Stomach smooth muscle (tissue), 2 donors: ENCODE data around the gene ACOX1.

Experiments used
- H3K27ac ChIP-seq: one replicate; pipeline ENCODE4 v1.7.0; 2013; ENCODE audit warnings: mild to moderate bottlenecking, low read length, inconsistent platforms
- H3K27me3 ChIP-seq, 2 donors: one replicate each; pipeline ENCODE4 v1.7.0; 2013; ENCODE audit warnings: low read length in 2 of 2; ENCODE audit not compliant: insufficient read depth in 2 of 2, control insufficient read depth in 1 of 2
- H3K36me3 ChIP-seq, 2 donors: one replicate each; pipeline ENCODE4 v1.7.0; 2013; ENCODE audit warnings: low read length in 2 of 2; ENCODE audit not compliant: control insufficient read depth in 2 of 2, insufficient read depth in 2 of 2
- H3K4me1 ChIP-seq: one replicate; pipeline ENCODE4 v1.7.0; 2013; ENCODE audit warnings: low read length; ENCODE audit not compliant: control insufficient read depth, insufficient read depth
- H3K4me3 ChIP-seq, 2 donors: one replicate each; pipeline ENCODE4 v1.7.0; 2013; ENCODE audit warnings: low read length in 2 of 2
- H3K9ac ChIP-seq, 2 donors: one replicate each; pipeline ENCODE4 v1.7.0; 2013; ENCODE audit warnings: low read length in 2 of 2, mild to moderate bottlenecking in 1 of 2
- H3K9me3 ChIP-seq, 2 donors: one replicate each; pipeline ENCODE4 v1.7.0; 2013; ENCODE audit warnings: low read length in 2 of 2; ENCODE audit not compliant: control insufficient read depth in 2 of 2
- donor health status: healthy.
- donor health status: Pancreatic carcinoma.

The ACOX1 gene

DNA sequence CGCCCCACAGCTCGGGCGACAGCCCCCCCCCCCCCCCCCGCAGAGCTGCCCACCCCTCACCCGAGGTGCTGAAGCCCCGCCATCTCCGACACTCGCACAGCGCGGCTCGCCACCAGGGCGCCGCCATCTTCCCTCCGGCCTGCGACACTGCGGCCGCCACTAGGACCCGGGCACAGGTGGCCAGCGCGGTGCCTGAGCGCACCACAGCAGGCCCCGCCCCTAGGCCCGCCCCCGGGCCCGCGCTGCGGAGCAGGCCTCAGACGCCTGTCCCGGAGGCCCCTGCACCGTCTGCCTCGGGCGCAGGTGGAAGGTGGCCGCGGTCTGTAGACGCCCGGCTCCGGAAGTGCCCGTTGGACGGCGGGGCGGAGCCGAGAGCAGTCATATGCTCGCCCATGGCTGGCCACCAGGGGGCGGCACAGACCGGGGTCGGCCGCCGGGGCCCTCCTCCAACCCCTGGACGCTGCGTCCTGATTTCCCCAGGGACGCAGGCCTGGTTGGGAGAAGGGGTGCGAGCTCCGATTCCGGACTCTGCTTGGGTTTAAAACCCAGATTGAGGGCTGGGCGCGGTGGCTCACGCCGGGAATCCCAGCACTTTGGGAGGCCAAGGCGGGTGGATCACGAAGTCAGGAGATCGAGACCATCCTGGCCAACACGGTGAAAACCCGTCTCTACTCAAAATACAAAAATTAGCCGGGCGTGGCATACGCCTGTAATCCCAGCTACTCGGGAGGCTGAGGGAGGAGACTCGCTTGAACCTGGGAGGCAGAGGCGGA is 74.0 kb downstream of the ACOX1 start, which contains the start of gene MRPL38:
Gene MRPL38 (minus strand): TSS at position 136 of the 773 bp plus-strand sequence. CDS start 9 bp downstream, at position 127.
- Histone ChIP-seq H3K27me3 (no peaks in the 10 kb centered on the region), H3K9ac (peak within 1 kb of the TSS; percentile 89 to 90), H3K9me3 (no peaks in the 10 kb centered on the region), H3K27ac (peak within 1 kb of the TSS; percentile 83), H3K4me1 (peaks cover 7% of the 10 kb centered on the region), H3K4me3 (peak within 1 kb of the TSS; percentile 70 to 79), H3K36me3 (peaks cover 9 to 14% of the 10 kb centered on the region in 2 donors)

GRCh38 chr17:75902406-75902805 is 76.6 kb downstream of the ACOX1 start:
- Histone ChIP-seq H3K4me3 (no peak overlapping the region), H3K4me1 (peaks cover 11% of the 10 kb centered on the region), H3K9me3 (no peaks in the 10 kb centered on the region), H3K36me3 (peaks cover 16 to 29% of the 10 kb centered on the region in 2 donors), H3K9ac (no peak overlapping the region), H3K27ac (no peak overlapping the region), H3K27me3 (no peaks in the 10 kb centered on the region)

DNA sequence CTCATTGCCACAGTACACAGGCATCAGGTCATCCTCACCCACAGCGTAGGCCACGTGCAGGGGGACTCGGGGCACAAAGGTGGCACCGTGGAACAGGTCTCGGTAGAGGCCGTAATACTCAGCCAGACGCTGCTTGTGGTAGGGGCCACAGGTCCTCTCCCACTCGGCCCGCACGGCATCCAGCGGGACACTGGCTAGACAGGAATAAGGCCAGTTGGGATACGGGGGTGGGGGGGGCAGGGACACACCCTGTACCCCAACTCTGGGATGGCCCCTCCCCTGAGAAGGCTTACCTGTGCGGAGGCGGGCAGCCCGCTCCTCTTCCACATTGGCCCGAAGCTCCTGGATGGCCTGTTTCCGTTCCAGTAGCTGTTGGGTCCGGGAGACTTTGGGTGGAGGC is 77.2 kb downstream of the ACOX1 start:
- peaks cover 17% of the 10 kb centered on the region for H3K4me1 ChIP-seq
- no peak overlapping the region for H3K4me3 ChIP-seq
- no peak overlapping the region for H3K27ac ChIP-seq
- peaks cover 16 to 29% of the 10 kb centered on the region in 2 donors for H3K36me3 ChIP-seq
- H3K9ac ChIP-seq = no peak overlapping the region
- H3K9me3 ChIP-seq = no peaks in the 10 kb centered on the region
- H3K27me3 ChIP-seq = no peaks in the 10 kb centered on the region

GRCh38 chr17:75900691-75901533 is 78.1 kb downstream of the ACOX1 start:
- H3K27ac ChIP-seq = no peak overlapping the region
- H3K27me3 ChIP-seq = no peaks in the 10 kb centered on the region
- peaks cover 19% of the 10 kb centered on the region for H3K4me1 ChIP-seq
- H3K9ac ChIP-seq = no peak overlapping the region
- peaks cover 16 to 29% of the 10 kb centered on the region in 2 donors for H3K36me3 ChIP-seq
- H3K9me3 ChIP-seq = no peaks in the 10 kb centered on the region
- H3K4me3 ChIP-seq = no peak overlapping the region

GRCh38 chr17:75899767-75900468 is 79.0 kb downstream of the ACOX1 start:
- peaks cover 16 to 29% of the 10 kb centered on the region in 2 donors for H3K36me3 ChIP-seq

DNA sequence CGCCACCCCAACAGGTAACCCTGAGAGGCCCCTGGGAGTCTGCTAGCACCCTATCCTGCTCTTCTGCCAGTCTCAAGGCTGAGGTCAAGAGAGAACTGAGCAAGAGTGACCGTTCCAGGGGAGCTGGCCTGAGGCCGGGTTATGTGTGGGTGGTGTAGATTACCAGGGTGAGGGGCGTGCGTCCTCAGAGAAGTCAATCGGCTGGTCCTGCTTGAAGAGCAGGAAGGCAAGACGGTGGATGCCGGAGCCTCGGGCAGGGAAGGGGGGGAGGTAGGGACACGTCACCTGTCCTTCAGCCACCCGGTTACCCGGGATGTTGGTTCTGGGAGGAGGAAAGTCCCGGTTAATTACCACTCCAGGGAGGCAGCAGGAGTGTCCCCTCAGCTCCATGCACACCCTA is 79.6 kb downstream of the ACOX1 start:
- H3K4me3 ChIP-seq = no peak overlapping the region
- H3K27ac ChIP-seq = no peak overlapping the region
- H3K27me3 ChIP-seq = no peaks in the 10 kb centered on the region
- no peak overlapping the region for H3K9ac ChIP-seq
- peaks cover 16 to 29% of the 10 kb centered on the region in 2 donors for H3K36me3 ChIP-seq
- H3K4me1 ChIP-seq = peaks cover 32% of the 10 kb centered on the region
- no peaks in the 10 kb centered on the region for H3K9me3 ChIP-seq

More at GRCh38 chr17:75899767-75900468, 79.0 kb downstream of the ACOX1 start:
- Histone ChIP-seq H3K9ac (no peak overlapping the region), H3K27me3 (no peaks in the 10 kb centered on the region), H3K4me1 (peaks cover 27% of the 10 kb centered on the region), H3K27ac (no peak overlapping the region), H3K4me3 (no peak overlapping the region), H3K9me3 (no peaks in the 10 kb centered on the region)

DNA sequence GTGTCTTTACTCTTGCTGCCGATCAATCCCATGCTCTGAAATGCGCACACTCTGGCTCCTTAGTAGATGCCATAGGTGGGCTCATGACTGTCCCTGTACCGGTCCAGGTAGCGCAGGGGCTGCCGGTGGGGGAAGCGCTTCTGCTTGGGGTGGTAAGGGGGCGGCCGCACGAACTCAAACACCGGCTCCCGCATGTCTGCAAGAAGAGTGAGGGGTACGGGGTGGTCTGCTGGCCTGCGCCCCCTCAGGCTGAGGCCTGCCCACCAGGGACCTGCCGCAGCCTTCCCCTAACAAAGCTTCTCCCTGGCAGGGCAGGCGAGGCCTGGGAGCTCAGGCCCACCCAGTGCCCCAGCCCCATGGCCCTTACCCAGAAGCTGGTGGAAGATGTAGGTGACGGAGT is 80.2 kb downstream of the ACOX1 start:
- no peaks in the 10 kb centered on the region for H3K27me3 ChIP-seq
- H3K36me3 ChIP-seq = peaks cover 16 to 29% of the 10 kb centered on the region in 2 donors
- H3K9me3 ChIP-seq = no peaks in the 10 kb centered on the region
- no peak overlapping the region for H3K4me3 ChIP-seq
- no peak overlapping the region for H3K9ac ChIP-seq
- no peak overlapping the region for H3K27ac ChIP-seq
- H3K4me1 ChIP-seq = peaks cover 34% of the 10 kb centered on the region

DNA sequence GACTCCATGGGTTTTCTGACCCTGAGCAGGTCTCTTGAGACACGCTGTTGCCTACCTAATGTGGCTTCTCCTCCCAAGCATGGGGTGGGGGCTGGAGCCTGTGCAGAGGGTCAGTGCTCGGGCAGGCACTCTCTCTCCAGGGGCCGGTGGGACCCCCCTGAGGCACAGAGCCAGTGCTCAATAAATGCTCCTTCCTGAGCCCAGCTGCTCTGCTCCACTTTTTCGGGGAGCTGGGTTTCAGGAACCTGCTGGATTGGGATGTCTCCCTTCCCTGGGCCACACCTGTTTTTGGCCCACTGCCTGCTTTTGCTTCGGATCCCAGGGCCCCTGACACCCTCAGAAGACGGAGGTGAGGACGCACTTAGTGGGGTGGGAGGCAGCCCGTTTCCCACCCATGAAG is 80.9 kb downstream of the ACOX1 start:
- no peaks in the 10 kb centered on the region for H3K27me3 ChIP-seq
- no peak overlapping the region for H3K4me3 ChIP-seq
- peaks cover 34% of the 10 kb centered on the region for H3K4me1 ChIP-seq
- no peaks in the 10 kb centered on the region for H3K9me3 ChIP-seq
- H3K9ac ChIP-seq = no peak overlapping the region
- no peak overlapping the region for H3K27ac ChIP-seq
- H3K36me3 ChIP-seq = peaks cover 16 to 29% of the 10 kb centered on the region in 2 donors

- Histone ChIP-seq H3K27ac (peak overlapping the region; percentile 86), H3K9ac (peak overlapping the region in 1 of 2 donors; percentile 61), H3K4me3 (peak overlapping the region; percentile 43 to 86), H3K27me3 (no peaks in the 10 kb centered on the region), H3K9me3 (no peaks in the 10 kb centered on the region), H3K36me3 (peaks cover 16 to 28% of the 10 kb centered on the region in 2 donors), H3K4me1 (peaks cover 38% of the 10 kb centered on the region)
Measured at GRCh38 chr17:75897160-75898019, 81.6 kb downstream of the ACOX1 start.
